ENCODE data around the gene HES1. TPM values are rescaled to one million over a fixed set of nuclear protein-coding genes. Genes with fewer than 3 reads are reported as not detected.

Gene HES1
- total and polyA plus RNA-seq, 9 of the 15 experiments (the other 6 are each of a cell fraction or from before 2014, with no cell fraction given): 3.4 to 37.0 (median 19.3) TPM

DNA sequence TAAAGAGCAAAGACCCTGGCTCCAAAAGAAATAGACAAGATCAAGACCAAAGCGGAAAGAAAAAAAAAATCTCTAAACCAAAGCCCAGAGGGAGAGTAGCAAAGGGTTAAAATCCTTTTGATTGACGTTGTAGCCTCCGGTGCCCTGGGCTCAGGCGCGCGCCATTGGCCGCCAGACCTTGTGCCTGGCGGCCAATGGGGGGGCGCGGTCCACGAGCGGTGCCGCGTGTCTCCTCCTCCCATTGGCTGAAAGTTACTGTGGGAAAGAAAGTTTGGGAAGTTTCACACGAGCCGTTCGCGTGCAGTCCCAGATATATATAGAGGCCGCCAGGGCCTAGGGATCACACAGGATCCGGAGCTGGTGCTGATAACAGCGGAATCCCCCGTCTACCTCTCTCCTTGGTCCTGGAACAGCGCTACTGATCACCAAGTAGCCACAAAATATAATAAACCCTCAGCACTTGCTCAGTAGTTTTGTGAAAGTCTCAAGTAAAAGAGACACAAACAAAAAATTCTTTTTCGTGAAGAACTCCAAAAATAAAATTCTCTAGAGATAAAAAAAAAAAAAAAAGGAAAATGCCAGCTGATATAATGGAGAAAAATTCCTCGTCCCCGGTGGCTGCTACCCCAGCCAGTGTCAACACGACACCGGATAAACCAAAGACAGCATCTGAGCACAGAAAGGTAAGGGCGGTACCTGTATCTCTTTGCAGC is at the start of gene HES1 (continued):
- 0 out of 2 replicates have a peak, but pooled peaks have one; percentile 35 for TF ChIP-seq THRB (CRISPR knock-in tag; conservative IDR thresholded peaks at IDR 0.05)
- peak; percentile 53; the same call in 1 of the 2 replicates for TF ChIP-seq RB1 (IDR thresholded peaks at IDR 0.05; ENCODE audit: low read depth)
- TF ChIP-seq MYC (IDR thresholded peaks at IDR 0.05; ENCODE audit: low read depth, low read length): peak; percentile 81; the same call in 1 of the 2 replicates
- no peak for TF ChIP-seq MYC (CRISPR knock-in tag; IDR thresholded peaks at IDR 0.05; ENCODE audit: borderline replicate concordance, low read depth)
- no peak for TF ChIP-seq STAT5B (CRISPR knock-in tag; IDR thresholded peaks at IDR 0.05)
- TF ChIP-seq JUN (IDR thresholded peaks at IDR 0.05; ENCODE audit: borderline replicate concordance, low read depth, low read length): peak; percentile 44; the same call in 1 of the 2 replicates
- no peak for TF ChIP-seq JUN (CRISPR knock-in tag; IDR thresholded peaks at IDR 0.05; ENCODE audit: borderline replicate concordance)
- TF ChIP-seq POLR2B (IDR thresholded peaks at IDR 0.05; ENCODE audit: low read depth, partially characterized antibody): peak; percentile 94
- TF ChIP-seq CUX1 (CRISPR knock-in tag; IDR thresholded peaks at IDR 0.05): no peak
- TF ChIP-seq, protein P1, sequence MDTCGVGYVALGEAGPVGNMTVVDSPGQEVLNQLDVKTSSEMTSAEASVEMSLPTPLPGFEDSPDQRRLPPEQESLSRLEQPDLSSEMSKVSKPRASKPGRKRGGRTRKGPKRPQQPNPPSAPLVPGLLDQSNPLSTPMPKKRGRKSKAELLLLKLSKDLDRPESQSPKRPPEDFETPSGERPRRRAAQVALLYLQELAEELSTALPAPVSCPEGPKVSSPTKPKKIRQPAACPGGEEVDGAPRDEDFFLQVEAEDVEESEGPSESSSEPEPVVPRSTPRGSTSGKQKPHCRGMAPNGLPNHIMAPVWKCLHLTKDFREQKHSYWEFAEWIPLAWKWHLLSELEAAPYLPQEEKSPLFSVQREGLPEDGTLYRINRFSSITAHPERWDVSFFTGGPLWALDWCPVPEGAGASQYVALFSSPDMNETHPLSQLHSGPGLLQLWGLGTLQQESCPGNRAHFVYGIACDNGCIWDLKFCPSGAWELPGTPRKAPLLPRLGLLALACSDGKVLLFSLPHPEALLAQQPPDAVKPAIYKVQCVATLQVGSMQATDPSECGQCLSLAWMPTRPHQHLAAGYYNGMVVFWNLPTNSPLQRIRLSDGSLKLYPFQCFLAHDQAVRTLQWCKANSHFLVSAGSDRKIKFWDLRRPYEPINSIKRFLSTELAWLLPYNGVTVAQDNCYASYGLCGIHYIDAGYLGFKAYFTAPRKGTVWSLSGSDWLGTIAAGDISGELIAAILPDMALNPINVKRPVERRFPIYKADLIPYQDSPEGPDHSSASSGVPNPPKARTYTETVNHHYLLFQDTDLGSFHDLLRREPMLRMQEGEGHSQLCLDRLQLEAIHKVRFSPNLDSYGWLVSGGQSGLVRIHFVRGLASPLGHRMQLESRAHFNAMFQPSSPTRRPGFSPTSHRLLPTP (IDR thresholded peaks at IDR 0.05; ENCODE audit: borderline replicate concordance, extremely low read depth, insufficient read length): no peak
- no peak for TF ChIP-seq HNRNPL (IDR thresholded peaks at IDR 0.05; ENCODE audit: low read depth, low read length)
- TF ChIP-seq PRMT5 (CRISPR knock-in tag; IDR thresholded peaks at IDR 0.05): peak; percentile 35; the same call in 1 of the 2 replicates
